ENCODE data around the gene AURKA. TPM values are rescaled to one million over a fixed set of nuclear protein-coding genes. Genes with fewer than 3 reads are reported as not detected.

The AURKA gene
- total and polyA plus RNA-seq, 9 of the 15 experiments (the other 6 are each of a cell fraction or from before 2014, with no cell fraction given): 72.7 to 162 (median 113) TPM

DNA sequence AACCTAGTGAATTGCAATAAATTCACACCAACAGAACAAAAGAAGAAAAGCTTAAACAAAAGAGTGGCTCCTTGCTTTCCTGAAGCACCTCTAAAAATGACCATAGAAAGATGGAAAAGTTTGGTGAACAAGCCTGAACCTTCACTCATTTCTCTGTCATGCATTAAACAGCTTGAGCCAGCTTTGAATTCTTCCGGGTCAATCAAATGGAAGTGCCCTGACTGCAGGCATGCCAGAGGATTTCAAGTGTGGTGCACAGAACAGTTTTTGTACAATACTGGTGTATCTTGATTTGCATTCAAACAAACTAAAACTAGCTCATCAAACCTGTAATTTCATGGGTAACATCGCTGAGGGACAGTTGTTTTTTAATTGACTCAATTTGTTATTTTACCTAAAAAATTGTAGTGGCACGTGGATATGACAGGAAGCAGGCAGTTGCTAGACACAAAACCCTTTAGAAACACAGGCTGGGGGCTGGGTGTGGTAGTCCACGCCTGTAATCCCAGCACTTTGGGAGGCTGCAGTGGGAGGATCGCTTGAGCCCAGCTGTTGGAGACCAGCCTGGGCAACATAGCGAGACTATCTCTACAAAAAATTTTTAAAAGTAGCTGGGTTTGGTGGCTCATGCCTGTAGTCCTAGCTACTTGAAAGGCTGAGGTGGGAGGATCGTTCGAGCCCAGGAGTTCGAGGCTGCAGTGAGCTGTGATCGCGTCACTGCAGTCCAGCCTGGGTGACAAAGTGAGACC lies 29.1 kb upstream of the AURKA start (continued):
- 0 out of 2 replicates have a peak, but pooled peaks have one; percentile 27 for TF ChIP-seq MGA (IDR thresholded peaks at IDR 0.05)
- no peak for TF ChIP-seq ZNF766 (CRISPR knock-in tag; conservative IDR thresholded peaks at IDR 0.05)
- TF ChIP-seq LARP7 (IDR thresholded peaks at IDR 0.05): no peak
- no peak for TF ChIP-seq RHOXF2B (CRISPR knock-in tag; conservative IDR thresholded peaks at IDR 0.05)
- no peak for TF ChIP-seq TBP (optimal IDR thresholded peaks at IDR 0.05; ENCODE audit: low read depth, low read length)
- TF ChIP-seq ZNF121 (CRISPR knock-in tag; conservative IDR thresholded peaks at IDR 0.05): peak; percentile 90
- TF ChIP-seq, protein P1, sequence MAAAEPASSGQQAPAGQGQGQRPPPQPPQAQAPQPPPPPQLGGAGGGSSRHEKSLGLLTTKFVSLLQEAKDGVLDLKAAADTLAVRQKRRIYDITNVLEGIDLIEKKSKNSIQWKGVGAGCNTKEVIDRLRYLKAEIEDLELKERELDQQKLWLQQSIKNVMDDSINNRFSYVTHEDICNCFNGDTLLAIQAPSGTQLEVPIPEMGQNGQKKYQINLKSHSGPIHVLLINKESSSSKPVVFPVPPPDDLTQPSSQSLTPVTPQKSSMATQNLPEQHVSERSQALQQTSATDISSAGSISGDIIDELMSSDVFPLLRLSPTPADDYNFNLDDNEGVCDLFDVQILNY (CRISPR knock-in tag; IDR thresholded peaks at IDR 0.05): no peak
- TF ChIP-seq CXXC5 (CRISPR knock-in tag; IDR thresholded peaks at IDR 0.05): peak; percentile 30
- TF ChIP-seq ETV5 (CRISPR knock-in tag; IDR thresholded peaks at IDR 0.05; ENCODE audit: low read depth): peak; percentile 32; the same call in 1 of the 2 replicates
- TF ChIP-seq ZNF57 (CRISPR knock-in tag; IDR thresholded peaks at IDR 0.05): no peak
- no peak for TF ChIP-seq ZNF3 (CRISPR knock-in tag; IDR thresholded peaks at IDR 0.05)
- no peak for TF ChIP-seq ZNF23 (CRISPR knock-in tag; IDR thresholded peaks at IDR 0.05)
- no peak for TF ChIP-seq ZNF75A (CRISPR knock-in tag; IDR thresholded peaks at IDR 0.05)
- peak; percentile 43; the same call in 1 of the 2 replicates for TF ChIP-seq DMBX1 (CRISPR knock-in tag; IDR thresholded peaks at IDR 0.05; ENCODE audit: borderline replicate concordance)
- no peak for TF ChIP-seq NR0B1 (IDR thresholded peaks at IDR 0.05; ENCODE audit: partially characterized antibody)

Data from K562 (cell line).